Astrocyte of the spinal cord (primary cell): Measurements from ENCODE around the gene LTBP2.

Source experiments
- DNase-seq: peaks from one replicate; pipeline ENCODE4 v3.0.0; 2011; ENCODE audit warnings: low read depth, low spot score
- H3K4me3 ChIP-seq: 2 replicates; pipeline ENCODE4 v1.5.1; 2011; ENCODE audit warnings: low read depth, mild to moderate bottlenecking, low read length, moderate library complexity
- CTCF ChIP-seq: IDR thresholded peaks from 2 replicates; pipeline ENCODE4 v1.5.1; 2012; ENCODE audit warnings: low read depth, mild to moderate bottlenecking, low read length, inconsistent platforms
- in situ Hi-C: cut with HindIII; loops from 2 replicates; pipeline ENCODE4 v1.10.0; 2017; ENCODE audit warnings: low sequenced_read_pairs

The LTBP2 gene

GRCh38 chr14:74562515-74563232 lies 49.4 kb downstream of the LTBP2 start:
- peak; percentile 33 for DNase-seq
- in situ Hi-C loops, result no loop called here
- peak; percentile 24 for TF ChIP-seq CTCF
- no peak overlapping the region for H3K4me3 ChIP-seq

- peak; percentile 32 for DNase-seq
- no peak for TF ChIP-seq CTCF
- H3K4me3 ChIP-seq, result no peak overlapping the region
- in situ Hi-C loops, result no loop called here
Measured at GRCh38 chr14:74558655-74559054, 53.4 kb downstream of the LTBP2 start.

- no peak overlapping the region for H3K4me3 ChIP-seq
- no peak for DNase-seq
- in situ Hi-C loops, result no loop called here
- no peak for TF ChIP-seq CTCF
Measured at GRCh38 chr14:74557691-74558090, 54.3 kb downstream of the LTBP2 start.

GRCh38 chr14:74555476-74556050 lies 56.5 kb downstream of the LTBP2 start:
- in situ Hi-C loops, result no loop called here
- no peak for TF ChIP-seq CTCF
- DNase-seq, result no peak
- H3K4me3 ChIP-seq, result no peak overlapping the region

GRCh38 chr14:74554742-74555362 lies 57.2 kb downstream of the LTBP2 start:
- H3K4me3 ChIP-seq, result no peak overlapping the region
- no peak for TF ChIP-seq CTCF
- in situ Hi-C loops, result no loop called here
- no peak for DNase-seq

- no peak for DNase-seq
- in situ Hi-C loops, result no loop called here
- H3K4me3 ChIP-seq, result no peak overlapping the region
Measured at GRCh38 chr14:74552623-74553022, 59.4 kb downstream of the LTBP2 start.

More at GRCh38 chr14:74552623-74553022, 59.4 kb downstream of the LTBP2 start:
- TF ChIP-seq CTCF, result no peak
